GM12892 (cell line): ENCODE results near the gene FLOT2.

Experiments used
- POLR2A ChIP-seq: IDR thresholded peaks from 2 replicates; pipeline ENCODE4 v1.6.1; 2011; ENCODE audit warnings: low read depth, low read length, control low read depth
- POLR2AphosphoS5 ChIP-seq: IDR thresholded peaks from 2 replicates; pipeline ENCODE4 v1.6.1; 2011; ENCODE audit warnings: low read depth, low read length, control low read depth
- TAF1 ChIP-seq: IDR thresholded peaks from 2 replicates; pipeline ENCODE4 v1.6.1; 2011; ENCODE audit warnings: low read depth, mild to moderate bottlenecking, control low read depth, low read length, borderline replicate concordance

GRCh38 chr17:28853295-28853694 lies 44.2 kb downstream of the FLOT2 start:
- TF ChIP-seq TAF1: no peak
- no peak for TF ChIP-seq POLR2A
- TF ChIP-seq POLR2AphosphoS5: no peak
